Globus pallidus (tissue), 1 donor: ENCODE results near the gene SLC25A41.

Source experiments
- DNase-seq: peaks from one replicate; pipeline ENCODE4 v3.0.0-alpha.2; 2015; ENCODE audit warnings: low spot score

SLC25A41 gene

GRCh38 chr19:6460099-6460884 is 26.7 kb upstream of the SLC25A41 start:
- peak; percentile 97 for DNase-seq

- DNase-seq = peak; percentile 69
These were observed 25.9 kb upstream of the SLC25A41 start, which contains the start of gene SLC25A23 for GRCh38 chr19:6459262-6460098. Gene SLC25A23, minus strand, starts transcription at chr19:6459792. Its CDS starts 164 bp downstream, at chr19:6459628.

- DNase-seq = peak; percentile 8
These were observed 25.2 kb upstream of the SLC25A41 start for GRCh38 chr19:6458695-6459261.

GRCh38 chr19:6457958-6458694 is 24.6 kb upstream of the SLC25A41 start:
- DNase-seq = no peak

GRCh38 chr19:6455924-6456323 is 22.4 kb upstream of the SLC25A41 start:
- DNase-seq = no peak

- DNase-seq = no peak
These were observed 20.5 kb upstream of the SLC25A41 start for GRCh38 chr19:6453951-6454565.

GRCh38 chr19:6452899-6453298 is 19.3 kb upstream of the SLC25A41 start:
- no peak for DNase-seq

- DNase-seq = no peak
These were observed 18.7 kb upstream of the SLC25A41 start for GRCh38 chr19:6452223-6452614.

- DNase-seq = no peak
These were observed 18.1 kb upstream of the SLC25A41 start for GRCh38 chr19:6451583-6452222.

GRCh38 chr19:6450166-6450565 is 16.6 kb upstream of the SLC25A41 start:
- no peak for DNase-seq

- no peak for DNase-seq
These were observed 14.5 kb upstream of the SLC25A41 start for GRCh38 chr19:6448045-6448444.

GRCh38 chr19:6446452-6446851 is 12.9 kb upstream of the SLC25A41 start:
- DNase-seq = no peak

- DNase-seq = no peak
These were observed 10.4 kb upstream of the SLC25A41 start for GRCh38 chr19:6443986-6444385.

- no peak for DNase-seq
These were observed 8.6 kb upstream of the SLC25A41 start for GRCh38 chr19:6442087-6442688.

- no peak for DNase-seq
These were observed 7.3 kb upstream of the SLC25A41 start for GRCh38 chr19:6440905-6441304.

- no peak for DNase-seq
These were observed 6.2 kb upstream of the SLC25A41 start for GRCh38 chr19:6439743-6440142.

GRCh38 chr19:6433165-6433564 is 398 bp downstream of the SLC25A41 start:
- no peak for DNase-seq

- no peak for DNase-seq
These were observed 1.7 kb downstream of the SLC25A41 start for GRCh38 chr19:6431891-6432290.

GRCh38 chr19:6429419-6430221 is 3.9 kb downstream of the SLC25A41 start:
- no peak for DNase-seq
